GM12891 (cell line): ENCODE results near the gene UGCG.

Experiments
- PAX5 ChIP-seq: IDR thresholded peaks from 2 replicates; pipeline ENCODE4 v1.6.1; 2011; ENCODE audit warnings: low read length, moderate library complexity, mild to moderate bottlenecking; ENCODE audit not compliant: insufficient read depth, severe bottlenecking
- POLR2A ChIP-seq: IDR thresholded peaks from 2 replicates; pipeline ENCODE4 v1.6.1; 2011; ENCODE audit warnings: low read depth, low read length, control low read depth
- POLR2AphosphoS5 ChIP-seq: IDR thresholded peaks from 2 replicates; pipeline ENCODE4 v1.6.1; 2011; ENCODE audit warnings: low read depth, low read length, control low read depth
- POU2F2 ChIP-seq: IDR thresholded peaks from 2 replicates; pipeline ENCODE4 v1.6.1; 2011; ENCODE audit warnings: low read depth, mild to moderate bottlenecking, control low read depth, low read length, moderate library complexity
- SPI1 ChIP-seq: IDR thresholded peaks from 2 replicates; pipeline ENCODE4 v1.6.1; 2011; ENCODE audit warnings: low read depth, low read length, control low read depth
- TAF1 ChIP-seq: IDR thresholded peaks from 2 replicates; pipeline ENCODE4 v1.6.1; 2011; ENCODE audit warnings: low read depth, low read length, control low read depth

GRCh38 chr9:111949919-111950318 lies 53.3 kb downstream of the UGCG start:
- TF ChIP-seq TAF1: no peak
- TF ChIP-seq POLR2AphosphoS5: no peak
- no peak for TF ChIP-seq POLR2A
- TF ChIP-seq SPI1: no peak
- no peak for TF ChIP-seq POU2F2
- TF ChIP-seq PAX5: no peak
